ENCODE results near the gene PTPRF.
"Not testable (repeated sequence)": the region's sequence is repeated elsewhere in the genome, so short reads cannot be mapped to it uniquely, and the experiment has no call there.

PTPRF gene

GRCh38 chr1:43541141-43541540, 10.5 kb downstream of the PTPRF start:
- no peaks in the 10 kb centered on the region for H3K4me1 Mint-ChIP-seq

GRCh38 chr1:43541721-43542401, 11.2 kb downstream of the PTPRF start:
- no peak overlapping the region for H3K27ac Mint-ChIP-seq
- H3K4me1 Mint-ChIP-seq: no peaks in the 10 kb centered on the region
- H3K36me3 Mint-ChIP-seq: no peaks in the 10 kb centered on the region
- no peaks in the 10 kb centered on the region for H3K9me3 Mint-ChIP-seq
- no peak overlapping the region for H3K4me3 Mint-ChIP-seq
- H3K27me3 Mint-ChIP-seq: peaks cover 3% of the 10 kb centered on the region

More at GRCh38 chr1:43541141-43541540, 10.5 kb downstream of the PTPRF start:
- Mint-ChIP-seq H3K27me3 (no peaks in the 10 kb centered on the region), H3K27ac (no peak overlapping the region), H3K4me3 (no peak overlapping the region), H3K9me3 (no peaks in the 10 kb centered on the region), H3K36me3 (no peaks in the 10 kb centered on the region)

- Mint-ChIP-seq H3K27me3 (peaks cover 5% of the 10 kb centered on the region), H3K27ac (no peak overlapping the region), H3K4me1 (no peaks in the 10 kb centered on the region), H3K9me3 (no peaks in the 10 kb centered on the region), H3K36me3 (no peaks in the 10 kb centered on the region), H3K4me3 (no peak overlapping the region)
Measured at GRCh38 chr1:43542527-43543458, 12.1 kb downstream of the PTPRF start.

GRCh38 chr1:43543567-43543966, 12.9 kb downstream of the PTPRF start:
- Mint-ChIP-seq H3K4me1 (no peaks in the 10 kb centered on the region), H3K27ac (no peak overlapping the region), H3K9me3 (no peaks in the 10 kb centered on the region), H3K36me3 (no peaks in the 10 kb centered on the region), H3K4me3 (no peak overlapping the region), H3K27me3 (peaks cover 5% of the 10 kb centered on the region)

- H3K27me3 Mint-ChIP-seq: peaks cover 7% of the 10 kb centered on the region
- no peak overlapping the region for H3K27ac Mint-ChIP-seq
- H3K36me3 Mint-ChIP-seq: no peaks in the 10 kb centered on the region
- H3K9me3 Mint-ChIP-seq: no peaks in the 10 kb centered on the region
- H3K4me3 Mint-ChIP-seq: no peak overlapping the region
- H3K4me1 Mint-ChIP-seq: peaks cover under 1% of the 10 kb centered on the region
Measured at GRCh38 chr1:43545339-43545694, 14.6 kb downstream of the PTPRF start.

DNA sequence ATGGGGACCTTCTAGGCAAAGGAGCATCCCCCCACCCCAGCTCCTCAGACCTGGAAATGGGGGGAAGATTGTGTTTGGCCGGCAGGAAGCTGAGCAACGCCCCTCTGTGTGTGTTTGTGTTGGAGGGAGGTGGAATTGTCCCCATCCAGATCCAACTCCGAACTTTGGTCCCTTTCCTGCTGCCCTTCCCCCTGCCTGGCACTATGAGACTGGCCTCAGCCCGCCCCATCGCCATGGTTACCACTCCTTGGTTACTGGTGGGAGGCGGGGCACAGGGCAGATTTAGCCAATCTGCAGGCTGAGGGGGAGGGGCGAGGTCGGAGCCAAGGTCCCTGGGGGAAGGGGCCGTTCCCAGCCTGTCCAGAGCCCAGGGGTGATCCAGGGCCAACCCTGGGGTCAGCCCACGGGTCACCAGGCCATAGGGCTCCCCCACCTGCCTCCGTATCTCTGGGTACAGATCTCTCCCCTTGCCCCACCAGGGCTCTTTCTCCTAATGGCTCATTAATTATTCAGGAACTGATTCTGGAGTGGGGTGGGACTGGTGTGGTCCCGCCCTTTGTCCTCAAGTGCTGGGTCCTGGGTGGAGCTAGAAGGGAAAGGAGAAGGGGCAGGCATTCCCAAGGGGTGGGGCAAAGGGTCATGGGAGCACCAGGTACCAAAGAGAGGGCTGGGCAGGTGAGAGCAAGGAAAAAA, 15.2 kb downstream of the PTPRF start:
- H3K36me3 Mint-ChIP-seq: no peaks in the 10 kb centered on the region
- H3K9me3 Mint-ChIP-seq: no peaks in the 10 kb centered on the region
- peaks cover 6% of the 10 kb centered on the region for H3K4me1 Mint-ChIP-seq
- H3K27ac Mint-ChIP-seq: no peak overlapping the region
- H3K4me3 Mint-ChIP-seq: no peak overlapping the region
- H3K27me3 Mint-ChIP-seq: peaks cover 12% of the 10 kb centered on the region

- Mint-ChIP-seq H3K4me1 (peaks cover 9% of the 10 kb centered on the region), H3K27ac (no peak overlapping the region), H3K27me3 (peaks cover 15% of the 10 kb centered on the region), H3K4me3 (no peak overlapping the region), H3K36me3 (no peaks in the 10 kb centered on the region), H3K9me3 (no peaks in the 10 kb centered on the region)
Measured at GRCh38 chr1:43546388-43547100, 15.9 kb downstream of the PTPRF start.

GRCh38 chr1:43547538-43548072, 16.9 kb downstream of the PTPRF start:
- Mint-ChIP-seq H3K27me3 (peaks cover 15% of the 10 kb centered on the region), H3K9me3 (no peaks in the 10 kb centered on the region), H3K4me1 (peaks cover 9% of the 10 kb centered on the region), H3K27ac (no peak overlapping the region), H3K4me3 (no peak overlapping the region), H3K36me3 (no peaks in the 10 kb centered on the region)

- no peak overlapping the region for H3K27ac Mint-ChIP-seq
- no peaks in the 10 kb centered on the region for H3K9me3 Mint-ChIP-seq
- H3K4me1 Mint-ChIP-seq: peaks cover 9% of the 10 kb centered on the region
- no peak overlapping the region for H3K4me3 Mint-ChIP-seq
- no peaks in the 10 kb centered on the region for H3K36me3 Mint-ChIP-seq
- peaks cover 15% of the 10 kb centered on the region for H3K27me3 Mint-ChIP-seq
Measured at GRCh38 chr1:43548285-43549271, 17.9 kb downstream of the PTPRF start.

DNA sequence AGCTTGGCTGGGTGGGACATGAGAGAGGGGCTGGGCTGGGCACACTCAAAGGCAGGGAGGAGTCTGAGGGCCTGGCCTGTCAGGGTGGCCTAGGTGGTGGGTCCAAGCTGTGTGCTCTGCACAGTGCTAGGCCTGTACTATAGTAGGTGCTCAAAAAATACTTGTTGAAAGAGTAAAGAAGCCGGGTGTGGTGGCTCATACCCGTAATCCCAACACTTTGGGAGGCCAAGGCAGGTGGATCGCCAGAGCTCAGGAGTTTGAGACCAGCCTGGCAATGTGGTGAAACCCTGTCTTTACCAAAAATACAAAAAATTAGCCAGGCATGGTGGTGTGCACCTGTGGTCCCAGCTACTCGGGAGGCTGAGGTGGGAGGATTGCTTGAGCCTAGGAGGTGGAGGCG, 18.7 kb downstream of the PTPRF start:
- H3K36me3 Mint-ChIP-seq, H3K9me3 Mint-ChIP-seq, H3K4me3 Mint-ChIP-seq, H3K27ac Mint-ChIP-seq: not testable (repeated sequence)
- Mint-ChIP-seq H3K4me1 (peaks cover 11% of the 10 kb centered on the region), H3K27me3 (peaks cover 15% of the 10 kb centered on the region)

DNA sequence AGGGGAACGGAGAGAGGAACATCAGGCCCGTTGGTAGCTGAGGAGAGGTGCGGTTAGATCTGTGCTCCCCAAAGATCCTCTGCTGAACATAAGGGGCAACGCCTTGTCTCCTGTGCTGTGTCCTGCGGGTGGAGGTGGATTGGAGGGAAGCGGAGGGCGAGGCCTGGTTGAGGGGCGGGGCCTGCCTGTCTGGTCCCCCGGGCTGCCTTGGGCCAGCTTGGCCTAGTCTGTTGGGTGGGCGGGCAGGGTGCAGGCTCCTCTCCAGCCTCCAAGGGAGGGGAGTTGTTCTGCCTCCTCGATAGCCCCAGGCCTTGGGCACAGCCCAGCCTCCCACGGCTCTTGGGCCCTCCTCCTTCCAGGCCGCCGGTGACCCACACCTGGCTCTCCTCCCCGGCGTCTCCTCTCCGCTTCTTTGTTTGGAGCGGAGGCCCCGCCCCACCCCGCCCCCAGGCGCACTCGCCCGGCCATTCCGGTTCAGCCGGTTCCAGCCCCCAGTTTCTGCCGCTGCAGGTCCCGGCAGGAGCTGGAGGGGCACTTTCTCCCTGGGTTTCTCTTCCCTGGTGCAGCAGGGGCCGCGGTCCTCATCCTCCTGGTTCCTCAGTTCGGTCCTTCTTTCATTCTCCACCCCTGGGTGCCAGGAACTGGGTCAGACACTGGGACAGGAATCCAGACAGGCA, 19.4 kb downstream of the PTPRF start:
- H3K4me3 Mint-ChIP-seq: no peak overlapping the region
- no peaks in the 10 kb centered on the region for H3K36me3 Mint-ChIP-seq
- no peaks in the 10 kb centered on the region for H3K9me3 Mint-ChIP-seq
- no peak overlapping the region for H3K27ac Mint-ChIP-seq
- peaks cover 15% of the 10 kb centered on the region for H3K27me3 Mint-ChIP-seq
- H3K4me1 Mint-ChIP-seq: peaks cover 13% of the 10 kb centered on the region

DNA sequence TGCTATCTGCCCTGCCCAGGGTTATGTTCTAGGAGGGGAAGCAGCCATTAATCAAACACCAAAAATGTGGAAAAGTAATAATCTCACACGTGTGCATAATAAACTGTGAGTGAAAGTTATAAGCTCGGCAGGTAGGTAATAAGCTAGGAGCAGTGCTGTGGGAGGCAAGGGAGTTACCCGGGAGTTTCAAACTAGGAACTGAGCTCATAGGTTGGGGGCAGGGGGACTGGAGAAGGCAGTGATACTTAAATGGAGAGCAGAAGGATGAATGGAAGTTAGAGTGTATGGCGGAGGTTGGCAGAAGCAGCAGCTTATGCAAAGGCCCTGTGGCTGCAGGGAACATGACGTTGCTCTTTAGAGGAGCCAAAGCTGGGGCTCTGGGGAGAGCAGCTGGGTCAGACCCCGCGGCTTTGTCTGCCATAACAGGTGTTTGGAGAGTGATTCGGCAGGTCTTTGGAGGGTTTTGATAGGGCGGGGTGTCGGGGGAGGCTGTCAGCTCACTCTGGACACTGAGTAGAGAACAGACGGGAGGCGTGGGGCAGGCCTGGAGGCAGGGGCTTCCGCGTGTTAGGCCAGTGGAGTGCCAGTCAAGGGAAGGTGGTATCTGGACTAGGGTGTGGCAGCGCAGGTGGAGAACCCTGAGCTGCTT, 20.0 kb downstream of the PTPRF start:
- Mint-ChIP-seq H3K27ac (no peak overlapping the region), H3K4me1 (peaks cover 13% of the 10 kb centered on the region), H3K4me3 (no peak overlapping the region), H3K9me3 (no peaks in the 10 kb centered on the region), H3K36me3 (no peaks in the 10 kb centered on the region), H3K27me3 (peaks cover 15% of the 10 kb centered on the region)

GRCh38 chr1:43551396-43551888, 20.8 kb downstream of the PTPRF start:
- Mint-ChIP-seq H3K27ac (no peak overlapping the region), H3K27me3 (peaks cover 15% of the 10 kb centered on the region), H3K36me3 (no peaks in the 10 kb centered on the region), H3K4me1 (peaks cover 13% of the 10 kb centered on the region), H3K9me3 (no peaks in the 10 kb centered on the region), H3K4me3 (no peak overlapping the region)

Measured in activated naive CD4-positive, alpha-beta T cell treated with anti-CD3 and anti-CD28 coated beads, Interleukin-2, amount 50 U/mL, for 24 hours (primary cell).